K562 (cell line): ENCODE results near the gene LMAN2L. TPM values are rescaled to one million over a fixed set of nuclear protein-coding genes. Genes with fewer than 3 reads are reported as not detected.

Experiments
- ATAC-seq: fragments of 200-7000 bp; cut with Tn5 transposase; 3 replicates; pipeline ENCODE4 v1.9.1; 2020; ENCODE audit warnings: moderate library complexity
- BruUV-seq: library from RNA; stranded (reverse); fragments of 400-500 nt; replicated peaks from 2 replicates; lab custom pipeline; 2021; lab: Mats Ljungman, UMichigan
- CTCF ChIA-PET: fragments of 300-600 bp; formaldehyde crosslinking; extraction: SDS; loops from one replicate; lab custom pipeline; 2021; ENCODE audit warnings: low intra/inter-chr PET ratio; lab: Yijun Ruan, JAX
- POLR2A ChIA-PET: fragments of 300-600, 350-650 bp; sonication (Branson Sonifier 250); formaldehyde crosslinking; extraction: SDS; loops from one replicate; lab custom pipeline; 2021; ENCODE audit warnings: antibody characterized with exemption, inconsistent platforms; lab: Yijun Ruan, JAX
- DNase-seq, 4 experiments: peaks; one replicate each; pipeline versions ENCODE4 v3.0.0 to v3.0.0-alpha.2; 2011 to 2018; ENCODE audit warnings: low spot score in 3 of 4, mixed read lengths in 3 of 4; ENCODE audit errors: extremely low read depth in 1 of 4
- FAIRE-seq: peaks from 2 replicates; lab custom pipeline; 2011; peaks lifted over from hg19 to GRCh38; lab: Jason Lieb, UNC
- H2AFZ ChIP-seq: 2 replicates; pipeline ENCODE4 v1.6.0; 2011; ENCODE audit warnings: low read depth, low read length, control low read depth, inconsistent platforms
- H3K27ac ChIP-seq: fragments of 200-600 bp; 3 replicates; pipeline ENCODE4 v1.8.0; 2011; ENCODE audit warnings: low read depth, mild to moderate bottlenecking, control low read depth, inconsistent platforms, low read length, moderate library complexity, mixed read lengths; ENCODE audit errors: extremely low read depth
- H3K27me3 ChIP-seq, 2 experiments: fragments of 300-600 bp in 1 of 2; 2 replicates in 1 of 2; 3 replicates in 1 of 2; pipeline versions ENCODE4 v1.6.0 to v1.8.0; 2011; ENCODE audit warnings: inconsistent platforms in 2 of 2, low read length in 2 of 2, mild to moderate bottlenecking in 1 of 2, mixed read lengths in 1 of 2, moderate library complexity in 1 of 2; ENCODE audit not compliant: control insufficient read depth in 2 of 2, insufficient read depth in 2 of 2
- H3K36me3 ChIP-seq: fragments of 300-600 bp; 3 replicates; pipeline ENCODE4 v1.8.0; 2011; ENCODE audit warnings: mild to moderate bottlenecking, low read length, inconsistent platforms; ENCODE audit not compliant: control insufficient read depth, insufficient read depth
- H3K4me1 ChIP-seq, 2 experiments: fragments of 200-600 bp in 1 of 2; replicated peaks in 1 of 2; 2 replicates in 1 of 2; 3 replicates in 1 of 2; pipeline versions ENCODE4 v1.5.1 to v1.8.0; 2011; ENCODE audit warnings: inconsistent platforms in 2 of 2, low read length in 2 of 2, mild to moderate bottlenecking in 1 of 2, mixed read lengths in 1 of 2, moderate library complexity in 1 of 2; ENCODE audit not compliant: control insufficient read depth in 2 of 2, insufficient read depth in 2 of 2
- H3K4me2 ChIP-seq: 2 replicates; pipeline ENCODE4 v1.6.1; 2011; ENCODE audit warnings: low read length, control low read depth, inconsistent platforms, mixed read lengths; ENCODE audit not compliant: insufficient read depth
- H3K4me3 ChIP-seq: fragments of 200-600 bp; sonication (generic), shearing (Covaris generic); 2 replicates; pipeline ENCODE4 v1.5.1; 2016; ENCODE audit warnings: control low read depth, inconsistent platforms
- H3K79me2 ChIP-seq: fragments of 200-600 bp; 3 replicates; pipeline ENCODE4 v1.8.0; 2011; ENCODE audit warnings: low read length, inconsistent platforms; ENCODE audit not compliant: control insufficient read depth, insufficient read depth
- H3K9ac ChIP-seq, 2 experiments: 2 replicates each; pipeline versions ENCODE4 v1.6.0 to v1.6.1; 2011; ENCODE audit warnings: low read depth in 2 of 2, low read length in 2 of 2, control low read depth in 1 of 2, inconsistent platforms in 1 of 2, mild to moderate bottlenecking in 1 of 2, mixed read lengths in 1 of 2; ENCODE audit not compliant: insufficient read depth in 1 of 2
- H3K9me1 ChIP-seq: one replicate; pipeline ENCODE4 v1.6.0; 2011; ENCODE audit warnings: inconsistent platforms, mild to moderate bottlenecking, low read length, moderate library complexity; ENCODE audit not compliant: control insufficient read depth, insufficient read depth
- H3K9me3 ChIP-seq: replicated peaks from 2 replicates; pipeline ENCODE4 v1.5.1; 2011; ENCODE audit warnings: low read depth, low read length, inconsistent platforms; ENCODE audit not compliant: control insufficient read depth, insufficient read depth
- H4K20me1 ChIP-seq: replicated peaks from 2 replicates; pipeline ENCODE4 v1.6.1; 2011; ENCODE audit warnings: low read length, inconsistent platforms, mixed read lengths; ENCODE audit not compliant: control insufficient read depth, insufficient read depth
- BDP1 ChIP-seq: IDR thresholded peaks from 3 replicates; pipeline ENCODE4 v1.6.1; 2011; ENCODE audit not compliant: insufficient read length, insufficient read depth
- BRCA1 ChIP-seq, 2 experiments: fragments of 450-650 bp in 1 of 2; sonication (generic) in 1 of 2; formaldehyde crosslinking in 1 of 2; IDR thresholded peaks; 2 replicates each; pipeline versions ENCODE4 v1.5.0 to v1.6.1; 2017 to 2020; ENCODE audit warnings: mild to moderate bottlenecking in 1 of 2, missing genetic modification reagents in 1 of 2
- CBX1 ChIP-seq: sonication (generic); IDR thresholded peaks from 2 replicates; pipeline ENCODE4 v1.6.1; 2016; ENCODE audit warnings: antibody characterized with exemption, low read depth, mild to moderate bottlenecking
- CEBPB ChIP-seq: fragments of 450-650 bp; IDR thresholded peaks from 2 replicates; pipeline ENCODE4 v1.6.1; 2016; ENCODE audit warnings: missing genetic modification characterization, missing compliant biosample characterization
- HNRNPK ChIP-seq: fragments of 200-400 bp; formaldehyde crosslinking; IDR thresholded peaks from one replicate; pipeline ENCODE4 v1.6.1; 2018; ENCODE audit warnings: mild to moderate bottlenecking, low read depth, low read length; ENCODE audit not compliant: poor library complexity, severe bottlenecking
- PHTF2 ChIP-seq: fragments of 250-450 bp; sonication (Bioruptor Pico); IDR thresholded peaks from 2 replicates; pipeline ENCODE4 v1.5.0; 2021; ENCODE audit warnings: mild to moderate bottlenecking
- SMARCA5 ChIP-seq: fragments of 450-650 bp; IDR thresholded peaks from 2 replicates; pipeline ENCODE4 v1.6.1; 2016
- ZNF707 ChIP-seq: fragments of 250-450 bp; sonication (Bioruptor Pico); conservative IDR thresholded peaks from 2 replicates; pipeline ENCODE4 v1.8.0; 2022; ENCODE audit warnings: inconsistent platforms, mild to moderate bottlenecking, moderate library complexity
- ZNF766 ChIP-seq: fragments of 200-800 bp; sonication (Bioruptor generic); conservative IDR thresholded peaks from 2 replicates; pipeline ENCODE4 v1.6.1; 2016; ENCODE audit warnings: missing genetic modification characterization, missing compliant biosample characterization
- WGBS: fragments of 100-300 bp; shearing (Covaris generic); methylation state at CpG from one replicate; pipeline ENCODE4 v1.1.6; 2016; ENCODE audit warnings: low coverage, mixed read lengths; ENCODE audit not compliant: insufficient coverage; ENCODE audit errors: missing lambda C conversion rate; 5-methylcytosine and 5-hydroxymethylcytosine counted together
- in situ Hi-C: fragments of 300-500 bp; cut with MboI; formaldehyde crosslinking; loops from 4 replicates; pipeline ENCODE4 v1.15.0; 2018; ENCODE audit warnings: inconsistent platforms, mixed read lengths
- intact Hi-C: fragments of 100-400 bp; cut with micrococcal nuclease; formaldehyde crosslinking; loops from 2 replicates; pipeline ENCODE4 v1.14.2; 2022
- polyA plus RNA-seq, 8 experiments: library from polyadenylated mRNA; depleted of rRNA in 4 of 8; stranded (reverse) in 5 of 8; unstranded in 3 of 8; fragments of >200 nt; fragmentation: Nextera tagmentation in 2 of 8; fragmentation: Illumina TruSeq in 1 of 8; extraction: Ambion mirVana in 2 of 8; extraction: Trizol in 1 of 8; gene quantifications; 2 replicates each; pipeline versions ENCODE4 v1.2.1 to v1.2.3, GENCODE V29; 2011 to 2014; ENCODE audit warnings: inconsistent platforms in 1 of 8, missing spikeins in 1 of 8
- total RNA-seq, 7 experiments: library from RNA; depleted of rRNA in 6 of 7; stranded (reverse); fragments of >200 nt in 6 of 7; fragmentation: Illumina TruSeq in 2 of 7; extraction: Trizol in 2 of 7; gene quantifications; 2 replicates each; pipeline versions ENCODE4 v1.2.1 to v1.2.3, GENCODE V29; 2011 to 2021; ENCODE audit warnings: low replicate concordance in 1 of 7
- TF ChIP-seq, protein P1 (sequence below): sonication (generic); formaldehyde crosslinking; IDR thresholded peaks from 2 replicates; pipeline ENCODE4 v1.8.0; 2022; ENCODE audit warnings: mild to moderate bottlenecking, missing genetic modification reagents
- TF ChIP-seq, protein P2 (sequence below): fragments of 200-800 bp; sonication (Bioruptor generic); IDR thresholded peaks from 2 replicates; pipeline ENCODE4 v1.6.1; 2016; ENCODE audit warnings: missing genetic modification characterization, missing compliant biosample characterization

The LMAN2L gene
- total and polyA plus RNA-seq, 9 of the 15 experiments (the other 6 are each of a cell fraction or from before 2014, with no cell fraction given): 7.2 to 37.7 (median 12.5) TPM

DNA sequence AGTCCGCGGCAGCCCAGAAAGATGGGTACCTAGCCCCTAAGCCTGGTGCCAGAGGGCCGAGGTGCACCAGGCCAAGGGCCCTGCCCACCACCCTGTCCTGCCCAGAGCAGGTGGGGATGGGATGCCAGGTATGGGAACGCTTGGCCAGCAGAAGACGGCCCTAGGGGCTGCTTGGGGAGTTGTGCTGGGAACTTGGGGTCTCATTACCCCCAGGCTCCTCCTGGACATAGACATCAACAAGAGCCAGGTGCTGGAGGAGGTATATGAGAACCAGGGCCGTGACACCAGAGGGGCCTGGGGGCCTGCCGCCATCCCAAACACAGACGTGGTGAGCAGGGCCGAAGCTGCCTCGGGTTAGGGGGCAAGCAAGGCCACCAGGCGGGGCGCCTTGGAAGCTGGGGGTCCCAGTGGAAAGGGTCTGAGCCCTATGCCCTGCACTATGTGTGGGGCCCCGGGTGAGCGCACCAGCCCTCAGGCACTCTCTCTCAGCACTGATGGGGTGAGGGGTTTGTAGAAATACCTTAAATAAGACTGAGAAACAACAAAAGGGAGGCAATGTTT, 50.4 kb downstream of the LMAN2L start:
- no peak for FAIRE-seq

More for the DNA sequence above, 50.4 kb downstream of the LMAN2L start:
- no peak overlapping the region for H2AFZ ChIP-seq
- no peak for DNase-seq
- H3K9me1 ChIP-seq: no peaks in the 10 kb centered on the region
- no TSS peak for BruUV-seq
- TF ChIP-seq BRCA1 (IDR thresholded peaks at IDR 0.05): no peak
- no peak for TF ChIP-seq BRCA1 (CRISPR knock-in tag; IDR thresholded peaks at IDR 0.05)
- TF ChIP-seq CEBPB: no peak
- TF ChIP-seq PHTF2 (CRISPR knock-in tag): no peak
- TF ChIP-seq, protein P1, sequence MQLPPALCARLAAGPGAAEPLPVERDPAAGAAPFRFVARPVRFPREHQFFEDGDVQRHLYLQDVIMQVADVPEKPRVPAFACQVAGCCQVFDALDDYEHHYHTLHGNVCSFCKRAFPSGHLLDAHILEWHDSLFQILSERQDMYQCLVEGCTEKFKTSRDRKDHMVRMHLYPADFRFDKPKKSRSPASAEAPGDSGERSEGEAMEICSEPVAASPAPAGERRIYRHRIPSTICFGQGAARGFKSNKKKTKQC (CRISPR knock-in tag): no peak
- TF ChIP-seq ZNF707 (CRISPR knock-in tag): no peak
- no peak for TF ChIP-seq SMARCA5
- TF ChIP-seq, protein P2, sequence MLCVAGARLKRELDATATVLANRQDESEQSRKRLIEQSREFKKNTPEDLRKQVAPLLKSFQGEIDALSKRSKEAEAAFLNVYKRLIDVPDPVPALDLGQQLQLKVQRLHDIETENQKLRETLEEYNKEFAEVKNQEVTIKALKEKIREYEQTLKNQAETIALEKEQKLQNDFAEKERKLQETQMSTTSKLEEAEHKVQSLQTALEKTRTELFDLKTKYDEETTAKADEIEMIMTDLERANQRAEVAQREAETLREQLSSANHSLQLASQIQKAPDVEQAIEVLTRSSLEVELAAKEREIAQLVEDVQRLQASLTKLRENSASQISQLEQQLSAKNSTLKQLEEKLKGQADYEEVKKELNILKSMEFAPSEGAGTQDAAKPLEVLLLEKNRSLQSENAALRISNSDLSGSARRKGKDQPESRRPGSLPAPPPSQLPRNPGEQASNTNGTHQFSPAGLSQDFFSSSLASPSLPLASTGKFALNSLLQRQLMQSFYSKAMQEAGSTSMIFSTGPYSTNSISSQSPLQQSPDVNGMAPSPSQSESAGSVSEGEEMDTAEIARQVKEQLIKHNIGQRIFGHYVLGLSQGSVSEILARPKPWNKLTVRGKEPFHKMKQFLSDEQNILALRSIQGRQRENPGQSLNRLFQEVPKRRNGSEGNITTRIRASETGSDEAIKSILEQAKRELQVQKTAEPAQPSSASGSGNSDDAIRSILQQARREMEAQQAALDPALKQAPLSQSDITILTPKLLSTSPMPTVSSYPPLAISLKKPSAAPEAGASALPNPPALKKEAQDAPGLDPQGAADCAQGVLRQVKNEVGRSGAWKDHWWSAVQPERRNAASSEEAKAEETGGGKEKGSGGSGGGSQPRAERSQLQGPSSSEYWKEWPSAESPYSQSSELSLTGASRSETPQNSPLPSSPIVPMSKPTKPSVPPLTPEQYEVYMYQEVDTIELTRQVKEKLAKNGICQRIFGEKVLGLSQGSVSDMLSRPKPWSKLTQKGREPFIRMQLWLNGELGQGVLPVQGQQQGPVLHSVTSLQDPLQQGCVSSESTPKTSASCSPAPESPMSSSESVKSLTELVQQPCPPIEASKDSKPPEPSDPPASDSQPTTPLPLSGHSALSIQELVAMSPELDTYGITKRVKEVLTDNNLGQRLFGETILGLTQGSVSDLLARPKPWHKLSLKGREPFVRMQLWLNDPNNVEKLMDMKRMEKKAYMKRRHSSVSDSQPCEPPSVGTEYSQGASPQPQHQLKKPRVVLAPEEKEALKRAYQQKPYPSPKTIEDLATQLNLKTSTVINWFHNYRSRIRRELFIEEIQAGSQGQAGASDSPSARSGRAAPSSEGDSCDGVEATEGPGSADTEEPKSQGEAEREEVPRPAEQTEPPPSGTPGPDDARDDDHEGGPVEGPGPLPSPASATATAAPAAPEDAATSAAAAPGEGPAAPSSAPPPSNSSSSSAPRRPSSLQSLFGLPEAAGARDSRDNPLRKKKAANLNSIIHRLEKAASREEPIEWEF: no peak
- TF ChIP-seq HNRNPK: no peak
- TF ChIP-seq BDP1: no peak
- TF ChIP-seq CBX1: no peak
- TF ChIP-seq ZNF766 (CRISPR knock-in tag): no peak
- ChIA-PET POLR2A (interaction anchor here (0.6 to 0.8 kb wide), 3 partner anchors 10 to 16 kb away, joined by 3 to 4 read pairs (median 3); no protein-coding TSS in a partner anchor), CTCF (no interaction called here)
- WGBS: 37% methylated on average over 14 of the region's 14 CpGs
- in situ Hi-C loops (no loop called here), intact Hi-C loops (no loop called here)
- H3K4me2 ChIP-seq: no peak overlapping the region
- no peaks in the 10 kb centered on the region for H3K79me2 ChIP-seq
- H3K36me3 ChIP-seq: no peaks in the 10 kb centered on the region
- H3K9ac ChIP-seq: no peak overlapping the region
- H4K20me1 ChIP-seq: 0 out of 2 replicates have a peak, but pooled peaks cover 17% of the 10 kb centered on the region
- H3K4me3 ChIP-seq: no peak overlapping the region
- peaks cover 8 to 24% of the 10 kb centered on the region in 2 experiments; a peak in 4 of 5 replicates for H3K27me3 ChIP-seq
- H3K9me3 ChIP-seq: no peaks in the 10 kb centered on the region
- no peak for ATAC-seq
- no peak overlapping the region for H3K27ac ChIP-seq
- peaks cover 6 to 28% of the 10 kb centered on the region in 2 experiments; a peak in 3 of 5 replicates for H3K4me1 ChIP-seq
